ENCODE results near the gene CD58.

Gene CD58

DNA sequence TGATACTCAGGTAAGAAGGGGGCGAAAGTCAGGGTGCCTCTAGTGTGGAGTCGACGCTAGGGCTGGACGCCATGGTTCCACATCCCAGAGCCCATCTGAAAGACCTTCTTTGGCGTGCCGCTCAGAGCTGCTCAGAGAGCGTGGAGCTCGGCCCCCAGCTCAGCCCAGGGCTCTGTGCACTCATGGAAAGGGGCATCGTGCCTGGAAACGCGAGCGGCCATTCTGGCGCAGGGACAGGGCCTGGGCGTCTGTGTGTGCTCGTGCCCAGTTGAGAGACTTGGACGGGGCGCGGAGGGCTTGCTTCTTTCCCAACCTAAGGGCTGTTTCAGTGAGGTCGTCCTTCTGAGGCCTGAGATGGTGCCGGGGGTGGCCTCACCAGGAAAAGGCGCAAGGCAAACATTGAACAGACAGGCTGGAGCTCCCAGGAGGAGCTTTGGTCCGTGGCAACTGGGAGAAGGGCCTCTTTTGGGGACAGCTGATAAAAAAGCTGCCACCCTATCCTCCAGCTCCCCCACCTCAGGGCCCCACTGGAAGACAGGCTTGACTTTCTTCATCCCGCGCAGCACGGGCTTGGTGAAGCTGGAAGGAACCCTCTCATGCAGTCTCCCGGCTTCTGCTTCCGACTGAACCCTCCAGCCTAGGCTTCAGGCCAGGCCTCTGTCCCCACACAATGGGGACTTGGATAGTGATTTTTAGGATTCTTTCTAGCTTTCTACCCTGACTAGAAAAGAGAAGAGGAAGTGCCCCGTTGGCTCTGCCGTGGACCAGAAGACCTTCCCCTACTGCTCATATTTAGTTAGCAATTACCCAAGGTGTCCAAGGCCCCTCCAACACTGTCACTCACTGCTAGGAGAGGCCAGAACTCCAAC, 77.1 kb downstream of the CD58 start:
- DNase-seq (ENCODE audit: low read depth in 2 of 2) = no peak

DNA sequence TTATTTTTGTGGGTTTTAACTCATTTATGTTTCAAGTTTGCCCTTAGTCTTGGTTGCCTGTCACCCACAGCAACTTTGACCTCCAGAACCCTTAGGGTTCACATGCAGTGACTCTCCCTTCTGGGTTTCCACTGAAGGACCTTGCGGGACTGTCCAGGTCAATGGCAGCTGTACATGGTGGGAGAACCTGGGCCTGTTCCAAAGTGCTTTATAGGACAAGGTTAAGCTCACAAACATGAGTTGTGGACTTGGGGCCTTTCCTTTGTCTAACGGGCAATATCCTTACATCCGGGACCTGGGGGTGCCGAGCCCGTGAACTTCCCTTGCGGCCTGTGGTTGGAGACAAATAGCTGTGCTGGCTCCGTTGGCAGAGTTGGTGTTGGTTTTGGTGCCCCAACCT, 77.8 kb downstream of the CD58 start:
- no peak for DNase-seq (ENCODE audit: low read depth in 2 of 2)

DNA sequence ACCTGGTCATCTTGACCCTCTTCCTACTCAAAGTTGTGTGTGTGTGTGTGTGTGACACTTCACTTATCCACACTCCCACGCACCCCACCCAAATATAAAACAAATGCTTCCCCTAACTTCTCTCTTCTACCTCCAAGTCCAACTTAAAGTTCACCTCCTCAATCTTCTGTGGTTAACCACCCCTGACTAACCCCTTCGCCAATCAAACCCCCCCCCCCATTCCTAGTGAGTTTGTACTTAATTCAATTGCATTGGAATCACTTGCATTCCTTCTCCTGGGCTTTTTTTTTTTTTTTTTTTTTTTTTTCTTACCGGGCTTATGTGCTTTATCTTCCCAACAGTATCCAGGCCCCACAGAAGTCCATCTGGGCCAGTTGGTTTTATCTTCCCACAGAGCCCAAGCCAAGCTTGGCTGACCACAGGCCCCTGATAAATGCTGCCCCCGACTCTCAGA, 78.4 kb downstream of the CD58 start:
- no peak for DNase-seq (ENCODE audit: low read depth in 2 of 2)

DNA sequence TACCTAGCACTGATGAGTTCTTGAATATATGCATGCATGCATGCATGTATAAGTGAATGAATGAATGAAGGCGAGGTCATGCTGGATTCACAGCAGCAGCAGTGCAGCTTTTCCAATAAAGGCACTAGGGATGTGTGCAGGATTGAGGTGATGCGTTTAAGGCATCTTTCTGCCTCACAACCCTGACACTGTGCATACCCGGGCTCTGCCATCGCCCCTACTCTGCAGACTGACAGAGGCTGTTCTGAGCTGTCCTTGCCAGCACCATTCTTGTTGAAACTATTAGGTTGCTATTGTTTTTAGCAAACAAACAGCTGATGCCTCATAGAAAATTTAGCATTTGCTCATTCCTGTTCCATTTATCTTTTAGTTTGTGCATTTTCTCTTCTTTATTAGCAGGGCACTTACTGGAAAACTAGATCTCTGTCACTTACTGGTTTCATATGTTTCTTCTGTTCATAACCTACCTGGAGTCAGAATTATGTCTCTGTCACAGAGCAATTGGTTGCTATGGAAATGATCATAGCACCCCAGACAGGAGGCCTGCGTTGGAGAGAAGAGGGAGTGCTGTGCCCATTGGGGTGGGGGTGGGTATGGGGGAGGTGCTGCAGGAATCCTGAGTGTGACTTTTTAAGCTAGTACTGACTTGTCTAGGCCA, 79.0 kb downstream of the CD58 start:
- DNase-seq (ENCODE audit: low read depth in 2 of 2) = no peak

DNA sequence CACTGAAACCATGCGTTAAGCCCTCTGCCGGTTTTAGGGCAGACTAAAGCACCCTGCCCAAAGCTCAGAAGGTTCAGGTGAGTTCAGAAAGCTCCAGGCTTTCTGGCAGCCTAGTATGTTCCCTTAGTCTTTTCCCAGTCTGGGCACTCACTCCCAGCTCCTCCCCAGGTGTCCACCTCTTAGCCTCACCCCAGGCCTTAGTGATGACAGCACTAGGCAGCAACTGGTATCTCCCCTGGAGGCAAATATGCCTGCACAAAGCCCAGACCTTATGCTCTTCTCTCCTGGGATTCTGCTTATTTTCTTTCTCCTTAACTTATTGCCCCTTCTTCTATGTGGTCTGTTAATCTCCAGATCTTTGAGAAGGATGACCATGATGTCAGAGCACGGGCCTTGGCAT, 80.2 kb downstream of the CD58 start:
- DNase-seq (ENCODE audit: low read depth in 2 of 2) = no peak

DNA sequence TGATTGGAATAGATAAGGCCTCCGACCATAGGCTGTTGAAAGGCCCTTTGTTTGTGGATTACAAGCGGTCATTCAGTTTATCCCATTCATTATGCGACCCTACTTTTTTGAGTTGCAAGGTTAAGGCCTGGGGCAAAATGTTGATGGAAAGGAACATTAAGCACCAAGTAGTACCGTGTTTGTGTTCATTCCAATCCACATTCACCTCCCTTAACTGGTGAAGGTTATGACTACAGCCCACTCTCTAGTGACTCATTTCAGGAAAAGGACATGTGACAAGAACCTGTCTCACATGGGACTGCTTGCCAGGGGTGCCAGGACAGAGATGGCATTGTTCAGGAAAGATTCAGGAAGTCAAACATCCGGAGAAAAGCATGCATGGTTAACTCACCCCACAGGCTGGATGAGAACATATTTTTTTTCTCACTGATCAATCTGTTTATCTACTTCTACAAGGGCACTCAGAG, 81.6 kb downstream of the CD58 start:
- no peak for DNase-seq (ENCODE audit: low read depth in 2 of 2)

DNA sequence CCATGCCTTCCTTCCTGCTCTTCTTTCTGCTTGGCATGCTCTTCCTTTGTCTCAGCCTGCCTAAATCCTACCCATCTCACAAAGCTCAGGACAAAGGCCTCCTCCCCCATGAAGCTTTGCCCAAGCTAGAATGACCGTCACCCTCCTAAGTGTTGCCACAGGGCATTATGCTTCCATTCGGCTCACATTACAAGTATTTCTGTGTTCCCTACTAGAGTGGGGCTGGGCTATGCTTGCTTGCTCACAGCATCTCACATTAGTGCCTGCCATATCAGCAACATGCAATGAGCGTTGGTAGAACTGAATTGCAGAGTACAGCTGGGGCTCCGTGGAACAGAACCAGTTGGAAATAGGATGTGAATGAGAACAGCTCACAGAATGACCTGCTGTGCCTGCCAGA, 82.8 kb downstream of the CD58 start:
- DNase-seq (ENCODE audit: low read depth in 2 of 2) = no peak

DNA sequence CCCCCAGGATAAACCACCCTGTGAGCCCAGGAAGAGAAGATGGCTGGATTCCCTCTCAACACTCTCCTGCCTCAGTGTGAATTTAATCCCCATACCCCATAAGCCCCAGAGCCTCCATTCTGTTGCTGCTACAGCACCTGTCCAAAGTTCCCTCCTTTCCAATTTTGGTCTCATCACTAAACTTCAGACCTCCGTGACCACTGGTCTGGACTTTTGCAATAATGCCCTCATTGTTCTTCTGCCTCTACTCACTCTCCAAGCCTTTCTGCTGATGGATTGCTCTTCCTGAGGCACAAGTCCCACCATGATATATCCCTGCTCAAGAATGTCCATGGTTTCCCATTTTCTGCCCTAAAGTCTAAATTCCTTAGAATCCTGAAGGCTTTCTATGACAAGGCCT, 83.2 kb downstream of the CD58 start:
- no peak for DNase-seq (ENCODE audit: low read depth in 2 of 2)

DNA sequence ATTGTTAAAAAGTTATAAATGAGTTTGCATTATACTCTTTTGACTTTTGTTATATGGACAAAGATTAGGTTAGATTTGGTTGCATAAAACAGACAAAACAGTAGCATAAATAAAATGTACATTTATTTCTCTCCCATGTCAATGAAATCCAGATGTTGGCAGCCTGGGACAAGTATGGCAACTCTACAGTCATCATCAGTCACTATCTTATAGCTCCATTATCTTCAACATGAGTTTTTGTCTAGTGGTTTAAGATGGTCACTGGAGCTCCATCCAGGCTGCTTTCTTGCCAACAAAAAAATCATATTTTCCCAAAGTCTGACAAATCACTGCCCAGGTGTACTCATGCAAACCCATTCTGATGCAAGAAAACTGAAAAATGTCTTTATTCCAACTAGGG, 83.8 kb downstream of the CD58 start:
- DNase-seq (ENCODE audit: low read depth in 2 of 2) = no peak

DNA sequence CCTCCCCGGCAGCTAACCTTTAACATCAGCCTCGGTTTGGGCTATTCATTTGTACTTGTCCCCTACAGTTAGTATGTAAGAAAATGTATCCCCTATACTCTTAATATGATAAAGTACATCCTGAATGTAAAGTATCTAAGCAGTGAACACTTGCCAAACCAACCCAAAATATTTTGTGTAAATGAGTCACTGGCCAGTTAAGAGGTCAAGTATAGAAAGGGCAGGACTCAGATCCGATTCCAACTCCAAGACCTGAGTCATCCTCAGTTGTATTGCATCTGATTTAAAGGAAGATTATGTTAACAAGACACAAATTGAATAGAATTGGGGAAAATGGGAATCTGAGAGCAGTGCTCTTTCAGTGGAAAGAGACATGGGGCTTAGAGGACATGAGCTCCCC, 84.4 kb downstream of the CD58 start:
- no peak for DNase-seq (ENCODE audit: low read depth in 2 of 2)

DNA sequence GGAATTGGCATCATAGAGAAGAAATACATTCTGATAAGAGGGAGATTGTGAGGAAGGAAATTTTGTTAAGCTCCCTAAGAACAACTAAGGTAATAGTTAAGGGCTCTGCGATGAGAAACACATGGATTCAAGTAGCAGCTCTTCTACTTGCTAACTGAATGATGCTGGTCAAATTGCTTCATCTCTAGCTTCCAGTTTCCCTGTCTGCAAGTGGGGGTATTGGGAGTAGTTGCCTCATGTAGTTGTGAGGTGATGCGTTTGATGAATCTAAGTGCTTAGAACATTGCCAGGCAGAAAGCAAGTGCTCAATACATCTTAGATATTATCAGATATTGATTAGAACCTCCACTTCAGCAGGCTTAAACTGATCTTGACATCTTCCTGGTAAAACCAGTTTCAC, 84.8 kb downstream of the CD58 start:
- DNase-seq (ENCODE audit: low read depth in 2 of 2) = no peak

DNA sequence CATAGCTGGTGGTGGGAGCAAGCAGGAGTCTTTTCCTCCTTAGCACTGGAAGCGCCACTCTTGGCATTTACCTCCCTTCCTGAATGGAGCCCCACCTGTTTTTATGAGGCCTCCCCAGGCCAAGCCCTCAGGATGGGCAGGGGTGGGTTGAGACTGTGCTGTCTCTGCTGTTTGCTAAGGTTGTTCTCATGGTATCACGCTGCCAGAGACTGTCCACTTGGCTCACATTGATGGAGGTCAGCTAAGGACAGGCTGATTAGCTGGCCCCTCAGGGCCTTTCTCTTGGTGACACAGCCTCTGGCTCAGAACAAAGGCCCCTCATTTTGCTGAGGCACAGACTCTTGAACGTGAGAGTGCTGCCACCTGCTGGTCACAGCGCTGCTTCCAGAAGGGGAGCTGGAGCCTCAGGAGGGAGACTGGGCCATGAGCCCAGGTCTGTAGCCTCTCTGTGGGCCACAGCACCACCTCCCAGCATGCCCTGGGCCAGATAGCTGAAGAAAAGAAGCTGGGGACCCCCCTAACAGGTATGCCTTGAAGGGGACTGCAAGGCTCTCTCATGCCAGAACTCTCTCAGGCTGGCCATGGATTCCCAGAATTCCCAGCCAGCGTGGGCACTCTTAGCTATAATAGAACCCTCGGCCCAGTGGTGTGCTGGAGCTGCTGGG, 85.6 kb downstream of the CD58 start:
- peak; percentile 72 to 79 for DNase-seq (ENCODE audit: low read depth in 2 of 2)

DNA sequence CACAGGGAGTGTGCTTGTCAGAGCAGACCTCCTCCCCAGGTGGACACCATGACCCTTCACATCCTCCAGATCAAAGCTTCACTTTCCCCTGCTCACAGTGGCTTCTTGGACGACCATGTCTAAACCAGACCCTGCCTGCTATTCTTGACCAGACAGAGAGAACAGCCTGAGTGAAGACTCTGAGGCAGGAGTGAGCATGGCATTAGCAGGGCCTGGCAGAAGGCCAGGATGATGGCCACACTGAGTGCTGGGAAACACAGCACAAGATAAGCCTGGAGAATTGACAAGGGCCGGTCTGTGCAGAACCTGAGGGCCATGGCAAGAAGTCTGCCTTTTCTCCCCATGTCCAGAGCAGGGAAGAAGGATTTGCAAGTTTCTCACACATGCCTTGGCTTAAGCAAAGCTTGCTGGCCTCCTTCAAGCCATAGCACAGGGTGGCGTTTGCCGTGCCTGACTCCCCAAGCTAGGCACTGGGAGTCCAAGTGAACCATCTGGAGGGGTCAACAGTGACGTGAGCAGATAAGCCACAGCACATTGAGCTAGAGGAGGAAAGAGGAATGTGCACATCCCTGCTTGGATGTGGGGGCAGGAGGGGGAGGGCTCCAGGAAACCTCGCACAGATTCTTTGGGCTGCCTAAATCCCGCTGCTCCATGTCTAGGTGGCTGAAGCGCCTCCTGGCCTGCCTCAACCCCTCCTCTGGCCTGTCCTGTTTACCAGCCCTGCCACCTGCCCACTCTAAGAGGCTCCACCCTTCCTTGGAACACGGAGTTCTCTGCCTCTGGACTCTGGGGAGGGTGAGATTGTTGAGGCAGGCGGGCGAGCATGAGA, 87.1 kb downstream of the CD58 start:
- DNase-seq (ENCODE audit: low read depth in 2 of 2) = no peak

DNA sequence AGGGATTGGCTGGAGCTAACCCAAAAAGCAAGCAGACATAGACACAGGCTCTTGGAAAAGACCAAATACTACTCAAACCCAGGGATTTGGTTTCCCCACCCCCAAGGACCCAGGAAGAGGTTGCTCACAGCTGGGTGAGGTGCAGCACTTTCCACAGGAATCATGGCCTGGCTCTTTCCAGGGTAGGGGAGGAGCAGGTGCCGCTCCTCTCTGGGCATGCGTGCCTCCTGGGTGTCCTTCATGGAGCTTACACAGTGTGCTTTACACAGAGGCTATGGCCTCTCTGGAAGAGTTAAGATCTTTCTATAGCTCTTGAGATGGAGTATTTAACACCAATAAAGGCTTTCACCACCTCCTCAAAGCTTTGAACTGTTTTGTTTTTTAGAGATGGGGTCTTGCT, 88.3 kb downstream of the CD58 start:
- no peak for DNase-seq (ENCODE audit: low read depth in 2 of 2)

DNA sequence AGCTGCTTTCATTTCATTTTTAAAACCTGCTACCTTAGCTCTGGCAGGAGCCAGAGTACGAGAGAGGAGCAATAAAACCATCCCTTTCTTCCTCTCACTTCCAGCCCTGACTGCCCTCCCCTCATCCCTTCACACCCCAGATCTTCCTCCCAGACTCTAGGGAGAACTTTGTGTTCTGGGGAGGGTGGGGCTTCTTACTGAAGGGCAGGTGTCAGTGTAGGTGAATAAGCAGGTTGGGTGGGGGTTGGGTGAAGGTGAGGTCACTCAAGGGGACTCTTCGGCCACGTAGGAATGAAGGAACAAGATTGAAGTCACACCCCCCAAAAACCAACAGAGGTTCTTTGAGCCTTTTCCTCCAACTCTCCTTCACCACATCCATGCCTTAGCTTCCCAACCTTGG, 88.9 kb downstream of the CD58 start:
- DNase-seq (ENCODE audit: low read depth in 2 of 2) = no peak

DNA sequence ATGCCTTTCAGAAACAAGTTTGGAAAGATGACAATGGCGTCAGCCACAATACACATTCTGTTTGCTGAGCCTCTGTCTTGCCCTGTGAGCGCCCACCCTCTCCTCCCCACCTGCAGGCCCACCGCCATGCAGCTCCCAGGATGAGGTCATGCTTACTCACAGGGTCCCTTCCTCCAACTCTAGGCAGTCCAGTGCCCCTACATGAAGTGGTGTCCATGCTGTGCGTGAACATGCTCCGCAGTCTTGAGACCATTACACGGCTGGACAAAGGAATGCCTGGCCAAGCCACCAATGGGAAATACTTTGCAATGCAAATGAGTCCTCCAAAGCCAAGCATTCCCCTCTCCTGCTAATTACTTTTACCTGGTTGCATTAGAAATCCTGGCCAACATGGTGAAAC, 92.2 kb downstream of the CD58 start:
- no peak for DNase-seq (ENCODE audit: low read depth in 2 of 2)

DNA sequence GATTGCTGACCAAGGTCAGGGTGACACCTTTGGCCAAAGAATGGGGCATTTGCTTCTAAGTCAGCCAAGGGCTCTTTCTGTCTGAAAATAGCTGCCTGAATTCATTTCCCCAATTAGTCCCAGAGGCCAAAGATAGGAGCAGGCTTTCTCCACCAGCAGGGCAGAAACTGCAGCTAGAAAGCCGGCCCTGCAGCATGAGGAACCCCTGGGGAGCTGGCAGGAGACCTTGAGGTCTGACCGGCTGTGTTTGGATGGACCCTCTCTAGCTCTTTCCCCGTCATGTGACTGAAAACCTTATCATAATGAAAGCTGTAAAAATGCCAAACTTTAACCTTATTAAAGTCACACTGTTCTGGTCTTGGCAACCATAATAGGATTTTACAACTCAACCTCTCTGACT, 93.4 kb downstream of the CD58 start:
- DNase-seq (ENCODE audit: low read depth in 2 of 2) = no peak

DNA sequence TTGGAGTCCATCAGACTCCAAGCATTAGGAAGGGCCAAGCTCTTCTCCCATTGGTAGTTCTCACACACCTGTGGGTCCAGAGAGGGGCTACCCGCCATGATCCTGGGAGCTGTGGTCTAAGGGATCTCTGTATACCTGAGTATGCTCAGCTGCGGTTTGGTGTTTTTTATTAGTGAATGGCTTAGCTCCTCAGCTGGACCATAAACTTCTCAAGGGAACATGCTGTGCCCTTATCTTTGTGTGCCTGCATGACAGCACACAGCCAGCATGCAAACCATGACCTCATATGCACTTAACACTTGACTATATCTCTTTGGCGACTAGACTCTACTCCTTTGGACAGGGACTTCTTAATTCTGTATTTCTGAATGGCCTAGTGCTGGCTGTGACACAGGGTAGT, 94.5 kb downstream of the CD58 start:
- no peak for DNase-seq (ENCODE audit: low read depth in 2 of 2)

DNA sequence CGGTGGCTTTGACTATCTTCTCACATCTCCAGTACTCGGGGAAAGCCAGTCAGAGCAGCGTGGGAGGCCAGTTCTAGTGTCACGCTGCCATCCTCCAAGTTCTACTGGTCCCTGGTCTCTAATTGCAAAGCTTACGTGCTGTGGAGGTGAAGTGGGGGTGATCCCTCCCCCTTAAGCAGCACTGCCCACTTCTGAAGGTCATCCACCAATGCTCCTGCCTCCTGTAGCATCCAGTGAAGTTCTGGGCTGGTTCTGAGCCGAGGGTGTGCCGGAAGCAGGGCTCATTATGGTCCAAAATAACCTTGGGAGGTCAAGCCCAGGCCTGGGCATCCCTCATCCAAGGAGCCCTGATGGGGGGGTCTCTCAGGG, 95.0 kb downstream of the CD58 start:
- no peak for DNase-seq (ENCODE audit: low read depth in 2 of 2)

DNA sequence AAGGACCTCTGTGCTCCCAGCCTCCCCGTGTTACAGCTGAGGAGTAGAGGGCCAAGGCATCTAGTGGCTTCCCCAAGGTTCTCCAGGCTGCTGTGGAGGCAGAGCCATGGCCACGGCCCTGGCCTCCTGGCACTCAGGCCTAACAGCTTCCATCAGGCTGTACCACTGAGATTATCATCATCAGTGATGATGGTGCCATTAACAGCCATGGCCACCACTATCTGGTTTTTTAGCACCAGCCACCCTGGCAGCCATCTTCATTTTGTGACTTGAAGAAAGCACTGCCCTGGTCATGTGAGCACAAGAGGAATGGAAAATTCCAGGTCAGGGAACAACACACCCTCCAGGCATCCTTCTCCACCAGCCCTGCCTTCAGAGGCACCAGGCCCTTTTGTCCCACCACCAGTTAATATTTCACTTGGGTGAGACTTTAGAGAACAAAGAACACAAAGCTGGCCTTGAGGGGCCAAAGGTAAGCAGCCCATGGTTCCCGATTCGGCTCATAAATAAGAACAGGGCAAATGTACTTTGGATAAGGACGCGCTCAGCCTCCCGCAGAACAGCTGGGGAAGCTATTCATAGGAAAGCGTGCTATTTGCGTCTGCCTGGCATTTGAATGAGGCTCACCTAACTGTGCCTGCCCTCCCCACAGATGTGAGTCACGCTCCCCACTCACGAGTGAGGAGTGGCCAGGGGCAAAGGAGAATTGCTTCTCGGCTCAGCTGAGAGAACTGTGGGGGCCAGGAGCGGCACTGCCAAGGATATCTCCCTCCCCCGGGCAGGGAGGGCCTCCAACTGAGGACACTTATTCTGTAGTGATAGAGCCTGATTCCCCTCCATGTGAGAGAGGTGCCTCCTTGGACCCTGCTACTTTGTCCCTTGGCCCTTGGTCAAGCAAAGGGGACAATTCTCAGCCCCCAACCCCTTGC, 95.6 kb downstream of the CD58 start:
- no peak for DNase-seq (ENCODE audit: low read depth in 2 of 2)

DNA sequence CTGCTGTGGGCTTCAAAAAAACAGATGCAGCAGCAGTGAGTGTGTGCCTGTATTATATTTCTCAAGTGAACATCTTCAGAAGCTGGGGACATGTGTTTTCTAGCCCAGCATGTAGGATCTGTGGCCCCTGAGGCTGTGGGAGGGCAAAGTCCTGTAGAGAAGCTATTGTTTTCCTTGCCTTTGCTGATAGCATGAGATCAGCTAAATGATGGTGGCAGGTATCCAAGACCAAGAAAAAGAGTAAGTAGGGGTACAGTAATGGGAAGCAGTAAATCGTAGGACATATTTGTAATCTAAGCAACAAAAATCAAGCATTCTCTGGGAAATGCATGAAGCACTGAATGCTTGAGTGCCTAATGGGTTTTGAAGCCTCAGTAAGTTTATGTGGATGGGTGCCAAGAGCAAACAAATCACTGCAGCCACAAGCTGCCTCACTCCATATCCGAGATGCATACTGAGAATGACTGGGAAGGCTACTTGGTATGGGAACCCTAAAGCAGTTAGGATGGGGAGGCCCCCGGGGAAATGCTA, 98.3 kb downstream of the CD58 start:
- no peak for DNase-seq (ENCODE audit: low read depth in 2 of 2)
